Transverse colon (tissue), 4 donors: Measurements from ENCODE around the gene FBXL3.

Source experiments
- CTCF ChIP-seq, 5 experiments: fragments of 200-600 bp in 3 of 5; fragments of 450-650 bp in 2 of 5; sonication (generic) in 3 of 5; IDR thresholded peaks; 1 replicate in 2 of 5; 2 replicates in 3 of 5; pipeline ENCODE4 v1.5.1; 2016 to 2017; ENCODE audit warnings: antibody characterized with exemption in 5 of 5, inconsistent platforms in 3 of 5, mild to moderate bottlenecking in 2 of 5, moderate library complexity in 1 of 5
- EP300 ChIP-seq: sonication (generic); formaldehyde crosslinking; IDR thresholded peaks from one replicate; pipeline ENCODE4 v1.6.1; 2017; ENCODE audit warnings: antibody characterized with exemption, low read depth
- POLR2A ChIP-seq: fragments of 450-650 bp; IDR thresholded peaks from one replicate; pipeline ENCODE4 v1.6.1; 2016; ENCODE audit warnings: antibody characterized with exemption, mild to moderate bottlenecking, moderate library complexity
- POLR2AphosphoS5 ChIP-seq, 3 donors: sonication (generic); formaldehyde crosslinking; IDR thresholded peaks; one replicate each; pipeline ENCODE4 v1.6.1; 2016; ENCODE audit warnings: antibody characterized with exemption in 3 of 3

- TF ChIP-seq CTCF (IDR thresholded peaks at IDR 0.05) (no peak), POLR2A (no peak), POLR2AphosphoS5 (IDR thresholded peaks at IDR 0.05) (no peak), EP300 (no peak)
Observed at GRCh38 chr13:76992548-76993001, 34.4 kb downstream of the FBXL3 start.
